Measurements from ENCODE around the gene IRAK4. TPM values are rescaled to one million over a fixed set of nuclear protein-coding genes. Genes with fewer than 3 reads are reported as not detected.
A peak's percentile ranks its signal among the peaks of the same experiment; 100 is the strongest.

Gene IRAK4
- total and polyA plus RNA-seq, 2 experiments from 2014 or later: 5.1 to 15.9 TPM

GRCh38 chr12:43806737-43807072 lies 48.0 kb downstream of the IRAK4 start:
- peaks cover 31% of the 10 kb centered on the region for H3K79me2 ChIP-seq
- H3K4me3 ChIP-seq: peak overlapping the region; percentile 85
- peaks cover 13% of the 10 kb centered on the region for H3K4me1 ChIP-seq (ENCODE audit: insufficient read depth)
- no peak for DNase-seq (ENCODE audit: low spot score)
- peaks cover 6% of the 10 kb centered on the region for H4K20me1 ChIP-seq (ENCODE audit: insufficient read depth, poor library complexity, severe bottlenecking)
- H3K27ac ChIP-seq: peak overlapping the region; percentile 99
- H3K36me3 ChIP-seq (replicated peaks; ENCODE audit: insufficient read depth, low read depth): no peaks in the 10 kb centered on the region
- peaks cover 3% of the 10 kb centered on the region for H3K27me3 ChIP-seq
- 7% methylated on average over 3 of the region's 3 CpGs for WGBS (ENCODE audit: low lambda C conversion rate, missing lambda C conversion rate)
- peak overlapping the region; percentile 96 for H2AFZ ChIP-seq
- no peak for TF ChIP-seq CTCF (IDR thresholded peaks at IDR 0.05; ENCODE audit: poor library complexity)
- no peak for TF ChIP-seq EZH2phosphoT487 (IDR thresholded peaks at IDR 0.05; ENCODE audit: low read depth, severe bottlenecking, unreplicated experiment)
- TF ChIP-seq EZH2 (IDR thresholded peaks at IDR 0.05; ENCODE audit: borderline replicate concordance): no peak
- H3K4me2 ChIP-seq: peak overlapping the region; percentile 82
- H3K9me3 ChIP-seq (ENCODE audit: low read depth): no peaks in the 10 kb centered on the region
- H3K9me2 ChIP-seq (replicated peaks; ENCODE audit: insufficient read depth): no peaks in the 10 kb centered on the region

DNA sequence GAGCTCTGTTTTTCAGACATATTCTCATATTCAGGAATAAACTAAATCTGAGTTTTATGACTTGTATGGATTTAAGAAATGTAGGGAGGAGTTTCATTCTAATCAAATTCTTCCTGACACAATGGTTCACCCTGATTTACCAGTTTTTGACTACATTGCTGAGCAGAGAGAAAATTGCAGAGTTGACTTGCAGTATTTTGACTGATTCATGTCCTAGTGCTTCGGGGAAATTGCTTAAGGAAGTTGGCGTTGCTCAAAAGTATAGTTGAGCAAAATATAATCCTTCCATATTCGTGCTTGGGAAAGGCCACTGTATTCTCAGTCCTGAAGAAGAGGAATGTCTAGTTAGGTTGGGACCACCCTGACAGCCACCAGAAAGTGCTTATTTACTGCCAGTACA lies 48.6 kb downstream of the IRAK4 start:
- peaks cover 13% of the 10 kb centered on the region for H3K4me1 ChIP-seq (ENCODE audit: insufficient read depth)
- TF ChIP-seq EZH2 (IDR thresholded peaks at IDR 0.05; ENCODE audit: borderline replicate concordance): no peak
- TF ChIP-seq EZH2phosphoT487 (IDR thresholded peaks at IDR 0.05; ENCODE audit: low read depth, severe bottlenecking, unreplicated experiment): no peak
- TF ChIP-seq CTCF (IDR thresholded peaks at IDR 0.05; ENCODE audit: poor library complexity): no peak
- no peaks in the 10 kb centered on the region for H3K36me3 ChIP-seq (replicated peaks; ENCODE audit: insufficient read depth, low read depth)
- peaks cover 4% of the 10 kb centered on the region for H3K27me3 ChIP-seq
- H3K9me3 ChIP-seq (ENCODE audit: low read depth): no peaks in the 10 kb centered on the region
- no peak overlapping the region for H3K4me3 ChIP-seq
- WGBS (ENCODE audit: low lambda C conversion rate, missing lambda C conversion rate): 87% methylated on average over 3 of the region's 3 CpGs
- H4K20me1 ChIP-seq (ENCODE audit: insufficient read depth, poor library complexity, severe bottlenecking): peaks cover 6% of the 10 kb centered on the region
- H2AFZ ChIP-seq: peak overlapping the region; percentile 96
- no peaks in the 10 kb centered on the region for H3K9me2 ChIP-seq (replicated peaks; ENCODE audit: insufficient read depth)
- H3K4me2 ChIP-seq: peak overlapping the region; percentile 82
- H3K79me2 ChIP-seq: peaks cover 31% of the 10 kb centered on the region
- no peak for DNase-seq (ENCODE audit: low spot score)
- H3K27ac ChIP-seq: peak overlapping the region; percentile 99

GRCh38 chr12:43812057-43812456 lies 53.3 kb downstream of the IRAK4 start:
- no peak for DNase-seq (ENCODE audit: low spot score)
- no peak overlapping the region for H3K4me2 ChIP-seq
- WGBS (ENCODE audit: low lambda C conversion rate, missing lambda C conversion rate): 88% methylated on average over 2 of the region's 2 CpGs
- TF ChIP-seq EZH2phosphoT487 (IDR thresholded peaks at IDR 0.05; ENCODE audit: low read depth, severe bottlenecking, unreplicated experiment) (no peak), CTCF (IDR thresholded peaks at IDR 0.05; ENCODE audit: poor library complexity) (no peak), EZH2 (IDR thresholded peaks at IDR 0.05; ENCODE audit: borderline replicate concordance) (no peak)
- H3K9me2 ChIP-seq (replicated peaks; ENCODE audit: insufficient read depth): no peaks in the 10 kb centered on the region
- no peaks in the 10 kb centered on the region for H3K9me3 ChIP-seq (ENCODE audit: low read depth)
- no peaks in the 10 kb centered on the region for H3K79me2 ChIP-seq
- peaks cover 4% of the 10 kb centered on the region for H3K27me3 ChIP-seq
- H2AFZ ChIP-seq: no peak overlapping the region
- H3K4me1 ChIP-seq (ENCODE audit: insufficient read depth): no peaks in the 10 kb centered on the region
- H3K4me3 ChIP-seq: no peak overlapping the region
- no peaks in the 10 kb centered on the region for H3K36me3 ChIP-seq (replicated peaks; ENCODE audit: insufficient read depth, low read depth)
- no peaks in the 10 kb centered on the region for H4K20me1 ChIP-seq (ENCODE audit: insufficient read depth, poor library complexity, severe bottlenecking)
- peak overlapping the region; percentile 60 for H3K27ac ChIP-seq

DNA sequence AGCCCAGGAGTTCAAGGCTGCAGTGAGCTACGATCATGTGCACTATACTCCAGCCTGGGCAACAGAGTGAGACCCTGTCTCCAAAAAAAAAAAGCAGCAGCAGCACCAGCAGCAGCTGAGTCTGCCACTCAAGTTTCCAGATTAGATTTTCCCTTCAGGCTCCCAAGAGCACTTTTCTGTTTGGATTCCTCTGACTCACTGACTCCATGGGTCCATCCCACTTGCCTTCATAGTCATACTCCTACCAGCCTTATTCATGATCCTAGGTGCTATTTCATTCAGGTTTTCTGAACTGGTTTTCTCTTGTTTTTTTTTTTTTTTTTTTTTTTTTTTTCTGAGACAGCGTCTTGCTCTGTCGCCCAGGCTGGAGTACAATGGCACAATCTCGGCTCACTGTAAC lies 54.2 kb downstream of the IRAK4 start:
- 97% methylated on average over 3 of the region's 4 CpGs for WGBS (ENCODE audit: low lambda C conversion rate, missing lambda C conversion rate)
- H4K20me1 ChIP-seq (ENCODE audit: insufficient read depth, poor library complexity, severe bottlenecking): no peaks in the 10 kb centered on the region
- DNase-seq (ENCODE audit: low spot score): no peak

More for the DNA sequence above, 54.2 kb downstream of the IRAK4 start:
- Histone ChIP-seq H2AFZ (no peak overlapping the region), H3K4me1 (ENCODE audit: insufficient read depth) (no peaks in the 10 kb centered on the region), H3K27ac (no peak overlapping the region), H3K36me3 (replicated peaks; ENCODE audit: insufficient read depth, low read depth) (no peaks in the 10 kb centered on the region), H3K4me2 (no peak overlapping the region), H3K4me3 (no peak overlapping the region), H3K27me3 (peaks cover 4% of the 10 kb centered on the region), H3K9me3 (ENCODE audit: low read depth) (no peaks in the 10 kb centered on the region), H3K79me2 (no peaks in the 10 kb centered on the region), H3K9me2 (replicated peaks; ENCODE audit: insufficient read depth) (no peaks in the 10 kb centered on the region)
- TF ChIP-seq EZH2 (IDR thresholded peaks at IDR 0.05; ENCODE audit: borderline replicate concordance): no peak
- TF ChIP-seq EZH2phosphoT487 (IDR thresholded peaks at IDR 0.05; ENCODE audit: low read depth, severe bottlenecking, unreplicated experiment): no peak
- TF ChIP-seq CTCF (IDR thresholded peaks at IDR 0.05; ENCODE audit: poor library complexity): no peak

Data from hepatocyte (in vitro differentiated cells).